ENCODE results near the gene HES2.
"Not testable (repeated sequence)": the region's sequence is repeated elsewhere in the genome, so short reads cannot be mapped to it uniquely, and the experiment has no call there.

HES2 gene

GRCh38 chr1:6438047-6438525 lies 18.4 kb upstream of the HES2 start:
- Histone ChIP-seq H3K27me3 (peaks cover 64% of the 10 kb centered on the region), H3K4me1 (ENCODE audit: control insufficient read depth in 1 of 2, insufficient read depth in 1 of 2, low read depth in 1 of 2, low read length in 1 of 2) (peaks cover 0 to 4% of the 10 kb centered on the region in 2 experiments)

GRCh38 chr1:6437012-6437700 lies 17.4 kb upstream of the HES2 start:
- not testable (repeated sequence) for H3K4me1 ChIP-seq (ENCODE audit: control insufficient read depth in 1 of 2, insufficient read depth in 1 of 2, low read depth in 1 of 2, low read length in 1 of 2); H3K36me3 ChIP-seq; H3K9me3 ChIP-seq; H3K4me3 ChIP-seq (ENCODE audit: low read depth in 1 of 2, low read length in 1 of 2); H3K27ac ChIP-seq
- peaks cover 60% of the 10 kb centered on the region for H3K27me3 ChIP-seq

More at GRCh38 chr1:6438047-6438525, 18.4 kb upstream of the HES2 start:
- Histone ChIP-seq H3K9me3 (no peaks in the 10 kb centered on the region), H3K4me3 (ENCODE audit: low read depth in 1 of 2, low read length in 1 of 2) (no peak overlapping the region), H3K27ac (no peak overlapping the region), H3K36me3 (no peaks in the 10 kb centered on the region)
- TF ChIP-seq CTCF (IDR thresholded peaks at IDR 0.05), result peak; percentile 88

GRCh38 chr1:6436277-6436676 lies 16.6 kb upstream of the HES2 start:
- not testable (repeated sequence) for H3K4me1 ChIP-seq (ENCODE audit: control insufficient read depth in 1 of 2, insufficient read depth in 1 of 2, low read depth in 1 of 2, low read length in 1 of 2); H3K36me3 ChIP-seq; H3K27ac ChIP-seq; H3K4me3 ChIP-seq (ENCODE audit: low read depth in 1 of 2, low read length in 1 of 2); H3K9me3 ChIP-seq
- H3K27me3 ChIP-seq, result peaks cover 52% of the 10 kb centered on the region

- Histone ChIP-seq H3K4me1 (ENCODE audit: control insufficient read depth in 1 of 2, insufficient read depth in 1 of 2, low read depth in 1 of 2, low read length in 1 of 2) (peaks cover 0 to 4% of the 10 kb centered on the region in 2 experiments), H3K9me3 (no peaks in the 10 kb centered on the region), H3K36me3 (no peaks in the 10 kb centered on the region), H3K4me3 (ENCODE audit: low read depth in 1 of 2, low read length in 1 of 2) (no peak overlapping the region), H3K27ac (no peak overlapping the region), H3K27me3 (peaks cover 51% of the 10 kb centered on the region)
- no peak for TF ChIP-seq CTCF (IDR thresholded peaks at IDR 0.05)
Measured at GRCh38 chr1:6435547-6435946, 15.8 kb upstream of the HES2 start.

GRCh38 chr1:6435129-6435528 lies 15.4 kb upstream of the HES2 start:
- H3K27ac ChIP-seq, result no peak overlapping the region
- no peaks in the 10 kb centered on the region for H3K36me3 ChIP-seq
- no peaks in the 10 kb centered on the region for H3K9me3 ChIP-seq
- TF ChIP-seq CTCF (IDR thresholded peaks at IDR 0.05), result no peak
- H3K4me1 ChIP-seq (ENCODE audit: control insufficient read depth in 1 of 2, insufficient read depth in 1 of 2, low read depth in 1 of 2, low read length in 1 of 2), result peaks cover 0 to 2% of the 10 kb centered on the region in 2 experiments
- H3K27me3 ChIP-seq, result peaks cover 51% of the 10 kb centered on the region
- H3K4me3 ChIP-seq (ENCODE audit: low read depth in 1 of 2, low read length in 1 of 2), result no peak overlapping the region

- TF ChIP-seq CTCF (IDR thresholded peaks at IDR 0.05), result no peak
- H3K4me1 ChIP-seq (ENCODE audit: control insufficient read depth in 1 of 2, insufficient read depth in 1 of 2, low read depth in 1 of 2, low read length in 1 of 2), result no peaks in the 10 kb centered on the region
- peaks cover 51% of the 10 kb centered on the region for H3K27me3 ChIP-seq
- H3K9me3 ChIP-seq, result no peaks in the 10 kb centered on the region
- H3K4me3 ChIP-seq (ENCODE audit: low read depth in 1 of 2, low read length in 1 of 2), result no peak overlapping the region
- H3K36me3 ChIP-seq, result no peaks in the 10 kb centered on the region
- no peak overlapping the region for H3K27ac ChIP-seq
Measured at GRCh38 chr1:6434186-6434585, 14.5 kb upstream of the HES2 start.

GRCh38 chr1:6431645-6432579 lies 12.2 kb upstream of the HES2 start:
- H3K9me3 ChIP-seq; H3K4me1 ChIP-seq (ENCODE audit: control insufficient read depth in 1 of 2, insufficient read depth in 1 of 2, low read depth in 1 of 2, low read length in 1 of 2); H3K4me3 ChIP-seq (ENCODE audit: low read depth in 1 of 2, low read length in 1 of 2); H3K27ac ChIP-seq; H3K36me3 ChIP-seq: not testable (repeated sequence)
- H3K27me3 ChIP-seq, result peaks cover 51% of the 10 kb centered on the region

GRCh38 chr1:6429660-6430411 lies 10.1 kb upstream of the HES2 start:
- H3K27ac ChIP-seq; H3K9me3 ChIP-seq; H3K4me3 ChIP-seq (ENCODE audit: low read depth in 1 of 2, low read length in 1 of 2); H3K4me1 ChIP-seq (ENCODE audit: control insufficient read depth in 1 of 2, insufficient read depth in 1 of 2, low read depth in 1 of 2, low read length in 1 of 2); H3K36me3 ChIP-seq: not testable (repeated sequence)
- peaks cover 64% of the 10 kb centered on the region for H3K27me3 ChIP-seq

GRCh38 chr1:6428453-6428852 lies 8.7 kb upstream of the HES2 start:
- peaks cover 78% of the 10 kb centered on the region for H3K27me3 ChIP-seq
- not testable (repeated sequence) for H3K36me3 ChIP-seq; H3K4me1 ChIP-seq (ENCODE audit: control insufficient read depth in 1 of 2, insufficient read depth in 1 of 2, low read depth in 1 of 2, low read length in 1 of 2); H3K4me3 ChIP-seq (ENCODE audit: low read depth in 1 of 2, low read length in 1 of 2); H3K27ac ChIP-seq; H3K9me3 ChIP-seq
